GM19240 (cell line): ENCODE results near the gene LAPTM5.

Experiments used
- DNase-seq: peaks from one replicate; pipeline ENCODE4 v3.0.0; 2011; ENCODE audit warnings: low spot score; ENCODE audit not compliant: insufficient read length

LAPTM5 gene

DNA sequence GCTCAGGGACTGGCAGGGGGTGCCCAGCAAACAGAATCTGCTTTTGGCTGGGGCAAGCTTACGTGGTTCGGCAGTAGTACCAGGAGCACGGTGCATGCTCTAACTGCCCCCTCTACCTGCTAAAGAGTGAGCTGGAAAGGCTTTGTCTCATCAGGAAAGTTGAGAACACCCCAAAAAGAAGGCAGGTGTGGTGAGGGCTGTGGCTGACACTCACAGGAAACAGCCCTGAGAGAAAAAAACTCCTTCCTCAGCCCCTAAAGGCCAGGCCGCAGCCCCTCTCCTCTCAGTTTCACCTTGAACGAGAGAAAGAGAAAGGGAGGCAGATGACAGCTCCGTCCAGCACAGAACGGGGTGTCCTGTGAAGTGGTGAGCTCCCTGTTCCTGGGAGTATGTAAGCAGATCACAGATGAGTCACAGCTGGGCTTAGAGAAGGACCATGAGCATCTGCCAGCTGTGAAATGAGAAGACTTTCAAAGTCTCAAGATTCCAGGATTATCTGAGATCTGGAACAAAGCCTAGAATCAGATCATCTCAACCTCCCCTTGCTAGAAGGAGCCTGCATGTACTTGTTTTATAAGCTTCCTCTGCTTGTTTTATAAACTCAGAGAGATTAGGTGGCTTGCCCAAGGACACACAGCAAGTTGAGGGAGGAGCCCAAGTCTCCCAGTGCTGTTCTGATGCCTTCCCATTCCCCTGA lies 13.4 kb downstream of the LAPTM5 start:
- DNase-seq: peak; percentile 64

DNA sequence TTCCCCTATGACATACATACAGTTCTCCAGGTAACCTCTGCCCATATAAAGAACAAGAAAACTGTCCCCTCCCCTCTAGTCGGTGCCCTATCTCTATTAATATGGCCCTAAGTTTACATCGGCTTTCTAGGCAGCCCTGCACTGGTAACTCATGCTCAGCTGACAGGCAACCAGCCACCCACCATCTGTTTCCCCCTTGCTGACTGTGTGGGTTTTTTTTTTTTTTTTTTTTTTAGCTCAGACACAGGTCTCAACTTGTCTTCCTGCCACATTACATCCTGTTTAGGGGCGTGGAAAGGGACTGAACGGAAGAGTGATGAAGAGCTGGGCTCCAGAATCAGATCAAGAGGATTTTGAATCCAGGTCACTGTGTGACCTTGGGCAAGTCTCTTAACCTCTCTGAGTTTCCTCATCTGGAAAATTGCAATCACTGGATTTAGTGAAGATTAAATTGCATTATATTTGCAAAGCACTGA lies 14.0 kb downstream of the LAPTM5 start:
- DNase-seq: peak; percentile 84

GRCh38 chr1:30742963-30743559 lies 14.5 kb downstream of the LAPTM5 start:
- no peak for DNase-seq

DNA sequence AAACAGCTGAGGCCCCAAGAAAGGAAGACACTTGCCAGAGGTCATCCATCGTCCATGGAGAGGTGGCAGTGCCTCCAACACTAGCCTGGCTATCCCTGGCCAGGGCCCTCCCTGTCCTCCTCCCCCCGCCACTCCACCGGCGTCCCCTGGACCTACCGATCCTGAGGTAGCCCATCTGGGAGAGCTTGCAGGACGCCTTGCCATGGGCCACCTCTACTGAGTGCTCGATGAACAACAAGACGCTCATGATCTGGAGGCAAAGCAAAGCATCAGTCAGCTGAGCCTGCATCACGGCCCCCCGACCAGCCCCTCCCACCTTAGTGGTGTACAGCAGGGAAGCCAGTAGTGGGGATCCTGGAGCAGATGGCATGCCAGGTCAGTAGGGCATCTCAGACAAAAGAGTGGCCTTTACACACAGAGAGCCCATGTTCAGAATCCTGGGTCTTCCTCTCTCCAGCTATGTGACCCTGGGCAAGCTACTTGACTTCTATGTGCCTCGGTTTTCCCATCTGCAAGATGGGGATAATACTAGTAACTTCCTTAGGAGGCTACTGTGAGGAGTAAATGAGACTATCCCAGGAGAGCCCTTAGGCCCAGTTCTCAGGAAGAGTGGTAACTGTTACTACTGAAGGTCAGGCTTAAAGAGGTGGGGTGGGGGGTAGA lies 15.1 kb downstream of the LAPTM5 start:
- DNase-seq: no peak

DNA sequence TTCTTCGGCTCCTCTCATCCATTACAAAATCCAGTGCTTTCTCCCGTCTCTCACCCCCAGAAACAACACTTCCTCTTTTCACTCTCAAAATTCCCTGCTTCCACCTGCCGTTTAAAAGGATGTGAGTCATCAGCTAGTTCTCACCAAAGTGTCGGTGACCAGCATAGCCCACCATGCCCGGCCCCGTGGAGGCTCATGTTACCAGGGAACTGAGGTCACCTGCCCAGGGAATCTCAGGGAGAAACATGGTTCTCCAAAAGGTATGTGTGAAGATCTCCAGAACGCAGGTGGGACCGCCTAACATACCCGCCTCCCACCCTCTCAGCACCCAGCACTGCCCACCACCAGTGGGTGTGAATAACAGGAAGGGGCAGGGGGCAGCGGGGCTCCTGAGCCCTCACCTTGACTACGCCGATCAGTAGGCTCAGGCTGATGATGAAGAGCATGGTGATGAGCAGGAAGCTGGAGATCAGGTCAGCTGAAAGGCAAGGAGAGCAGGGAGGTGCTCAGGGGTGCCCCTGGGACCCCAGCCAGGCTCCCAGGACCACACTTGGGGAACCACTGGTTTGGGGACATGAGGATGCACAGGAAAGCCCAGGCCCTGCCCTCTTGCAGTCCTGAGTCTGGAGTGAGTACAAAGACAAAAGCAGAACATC lies 16.2 kb downstream of the LAPTM5 start:
- no peak for DNase-seq

GRCh38 chr1:30740251-30741238 lies 17.0 kb downstream of the LAPTM5 start:
- no peak for DNase-seq

DNA sequence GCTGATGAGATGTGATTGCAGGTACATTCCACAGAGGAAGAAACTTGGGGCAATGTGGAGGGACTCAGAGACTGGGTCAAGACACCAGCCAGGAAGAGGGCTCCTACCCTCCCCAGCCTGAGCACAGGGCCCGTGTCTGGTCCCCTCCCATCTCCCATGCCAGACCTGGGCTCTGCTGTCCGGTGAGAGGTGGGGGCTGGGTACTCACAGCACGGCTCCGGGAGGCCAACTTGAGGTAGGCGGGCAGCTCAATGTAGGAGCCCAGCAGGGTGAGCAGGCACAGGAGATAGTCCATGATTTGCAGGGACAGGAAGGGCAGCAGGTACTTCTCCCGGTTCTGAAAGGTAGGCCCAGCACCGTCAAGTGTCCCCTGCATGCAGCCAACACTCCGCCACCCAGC lies 18.0 kb downstream of the LAPTM5 start:
- no peak for DNase-seq

DNA sequence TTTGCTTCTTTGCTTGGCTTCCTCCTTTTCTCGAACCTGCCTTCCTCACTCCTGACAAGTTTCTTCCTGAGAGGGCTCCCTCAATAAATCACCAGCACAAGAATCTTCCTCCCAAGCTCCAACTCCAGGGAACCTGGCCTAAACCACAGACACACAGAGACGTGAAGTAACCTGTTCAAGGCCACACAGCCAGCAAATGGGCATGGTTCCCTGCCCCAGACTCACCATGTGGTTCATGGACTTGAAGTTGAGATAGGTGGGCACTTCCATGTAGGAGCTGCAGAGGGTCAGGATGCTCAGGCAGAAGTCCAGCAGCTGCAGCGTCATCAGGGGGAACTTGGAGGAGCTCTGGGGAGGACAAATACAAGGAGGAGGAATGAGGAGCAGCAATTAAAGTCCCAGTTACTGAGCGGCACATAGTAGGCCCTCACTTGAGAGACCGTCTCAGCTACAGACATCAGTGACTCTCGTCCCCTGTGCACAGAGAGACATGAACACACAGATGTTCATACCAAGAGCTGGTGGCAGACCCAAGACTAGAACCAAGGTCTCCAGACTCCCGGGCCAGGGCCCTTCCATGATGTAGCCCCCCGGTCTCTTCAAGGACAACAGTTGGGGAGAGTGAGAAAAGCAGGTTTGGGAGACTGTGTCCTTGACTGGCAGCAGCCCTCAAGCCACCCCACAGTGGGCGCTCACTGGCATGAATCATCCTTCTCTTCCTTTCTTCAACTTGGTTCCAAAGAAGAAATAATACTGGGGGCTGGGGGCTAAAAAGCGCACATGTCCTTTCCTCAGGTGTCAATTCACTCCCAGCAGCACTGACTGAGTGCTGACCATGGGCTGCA lies 18.6 kb downstream of the LAPTM5 start:
- DNase-seq: no peak

DNA sequence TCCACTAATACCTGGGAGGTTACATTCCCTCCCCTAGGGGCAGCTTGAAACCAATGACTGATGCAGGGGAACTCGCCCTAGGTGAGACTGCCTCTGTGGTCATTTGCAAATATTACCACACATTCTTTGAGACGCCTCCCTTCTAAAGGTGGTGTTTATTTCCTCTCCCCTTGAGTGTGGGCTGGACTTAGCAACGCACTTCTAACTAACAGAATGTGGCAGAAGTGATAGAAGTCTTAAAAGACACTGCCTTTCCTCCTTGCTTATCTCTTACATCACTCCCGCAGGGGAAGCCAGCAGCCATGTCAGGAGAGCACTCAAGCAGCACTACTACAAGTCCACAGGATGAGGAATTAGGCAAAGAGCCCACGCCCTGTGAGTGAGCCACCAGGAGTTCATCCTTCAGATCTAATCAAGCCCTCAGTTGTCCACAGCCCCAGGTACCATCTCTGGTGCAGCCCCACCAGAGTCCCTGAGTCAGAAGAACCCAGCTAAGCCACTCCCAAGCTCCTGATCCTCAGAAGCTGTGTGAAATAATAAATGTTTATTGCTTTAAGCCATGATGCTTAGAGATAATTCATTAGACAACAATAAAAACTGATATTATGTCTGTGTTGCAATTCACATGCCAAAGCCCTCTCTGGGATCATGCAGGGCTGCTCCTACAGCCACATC lies 19.4 kb downstream of the LAPTM5 start:
- no peak for DNase-seq

DNA sequence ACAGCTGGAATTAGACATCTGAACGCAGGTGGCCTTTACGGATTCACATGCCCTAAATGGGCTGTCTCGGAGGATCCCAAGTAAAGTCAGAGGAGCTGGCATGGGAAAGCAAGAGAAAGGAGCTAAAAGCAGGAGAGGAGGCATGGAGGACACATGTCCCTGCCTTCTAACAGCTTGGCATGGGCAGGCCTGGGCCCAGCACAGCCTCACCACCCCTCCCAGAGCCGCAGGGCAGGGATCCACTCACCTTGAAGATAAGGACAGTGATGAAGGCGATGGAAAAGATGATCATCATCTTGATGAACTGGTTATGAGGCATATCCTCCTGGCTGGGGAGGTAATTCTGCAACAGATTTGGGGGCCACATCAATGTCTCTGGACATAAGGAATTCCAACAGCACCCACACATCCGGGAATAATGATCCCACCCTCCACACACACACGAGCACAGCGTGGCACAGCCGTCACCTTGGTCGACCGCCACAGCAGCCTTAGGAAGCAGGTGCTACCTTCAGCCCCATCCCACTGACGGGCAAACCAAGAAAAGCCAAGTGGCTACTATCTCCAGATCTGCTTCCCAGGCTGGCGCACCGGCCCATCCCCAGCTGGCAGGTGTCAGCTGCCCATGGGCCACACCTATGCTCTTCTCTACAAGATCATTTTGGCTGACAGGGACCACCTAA lies 20.1 kb downstream of the LAPTM5 start:
- DNase-seq: no peak

DNA sequence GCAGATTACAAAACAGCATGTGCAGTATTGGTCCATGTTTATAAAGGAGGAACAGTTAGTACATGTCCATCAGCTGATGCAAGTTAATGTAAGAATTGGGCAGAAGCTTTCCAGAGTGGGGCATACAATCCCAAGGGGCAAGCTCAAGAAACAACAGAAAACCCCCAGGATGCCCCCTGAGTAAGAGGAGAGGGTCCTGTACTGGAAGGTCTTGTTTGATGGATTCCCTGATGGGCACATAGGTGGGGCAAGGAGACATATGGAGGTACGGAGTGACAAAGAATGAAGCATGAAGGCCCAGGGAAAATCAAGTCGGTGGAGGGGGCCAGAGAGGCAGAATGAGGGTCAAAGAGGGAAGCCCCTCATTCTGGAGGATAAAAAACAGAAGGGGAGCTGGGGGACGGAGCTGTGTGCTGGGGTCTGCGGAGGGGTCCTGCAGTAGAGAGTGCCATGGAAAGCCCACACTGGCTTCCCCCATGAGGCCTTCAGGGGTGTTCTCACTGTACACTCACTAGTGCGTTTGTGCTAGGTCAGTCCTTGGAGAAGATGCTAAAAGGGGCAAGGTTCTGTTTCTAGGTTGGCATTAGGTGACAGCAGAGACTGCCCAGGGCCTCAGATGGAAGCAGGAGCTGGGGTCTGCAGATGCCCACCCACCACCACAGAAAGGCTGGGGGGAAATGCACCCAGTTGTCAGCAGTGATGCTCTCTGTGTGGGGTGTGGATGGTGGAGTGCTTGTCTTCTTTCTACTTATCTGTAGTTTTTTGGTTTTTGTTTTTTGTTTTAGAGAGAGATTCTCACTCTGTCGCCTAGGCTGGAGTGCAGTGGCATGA lies 21.7 kb downstream of the LAPTM5 start:
- DNase-seq: no peak

DNA sequence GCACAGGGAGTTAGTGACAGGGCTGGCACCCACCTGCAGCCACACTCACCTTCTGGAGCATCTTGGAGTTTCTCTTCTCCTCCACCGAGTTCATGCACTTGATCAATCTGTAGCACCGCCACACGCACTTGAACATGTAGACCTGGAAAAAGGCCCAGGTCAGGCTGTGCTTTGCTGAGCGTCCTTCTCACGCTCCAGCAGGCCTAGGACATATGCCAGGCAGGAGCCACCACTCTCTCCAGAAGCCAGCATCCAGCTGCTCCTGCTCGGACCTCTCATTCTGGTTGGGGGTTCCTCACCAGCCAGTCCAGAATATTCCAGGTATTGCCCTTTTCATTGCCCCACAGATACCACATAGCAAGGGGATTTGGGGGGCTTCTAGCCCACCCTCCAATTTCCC lies 22.4 kb downstream of the LAPTM5 start:
- DNase-seq: no peak

- no peak for DNase-seq
Measured at GRCh38 chr1:30734580-30734979, 23.0 kb downstream of the LAPTM5 start.

GRCh38 chr1:30734106-30734505 lies 23.5 kb downstream of the LAPTM5 start:
- no peak for DNase-seq

GRCh38 chr1:30733493-30733892 lies 24.1 kb downstream of the LAPTM5 start:
- DNase-seq: no peak

- no peak for DNase-seq
Measured at GRCh38 chr1:30732277-30732996, 25.1 kb downstream of the LAPTM5 start.

DNA sequence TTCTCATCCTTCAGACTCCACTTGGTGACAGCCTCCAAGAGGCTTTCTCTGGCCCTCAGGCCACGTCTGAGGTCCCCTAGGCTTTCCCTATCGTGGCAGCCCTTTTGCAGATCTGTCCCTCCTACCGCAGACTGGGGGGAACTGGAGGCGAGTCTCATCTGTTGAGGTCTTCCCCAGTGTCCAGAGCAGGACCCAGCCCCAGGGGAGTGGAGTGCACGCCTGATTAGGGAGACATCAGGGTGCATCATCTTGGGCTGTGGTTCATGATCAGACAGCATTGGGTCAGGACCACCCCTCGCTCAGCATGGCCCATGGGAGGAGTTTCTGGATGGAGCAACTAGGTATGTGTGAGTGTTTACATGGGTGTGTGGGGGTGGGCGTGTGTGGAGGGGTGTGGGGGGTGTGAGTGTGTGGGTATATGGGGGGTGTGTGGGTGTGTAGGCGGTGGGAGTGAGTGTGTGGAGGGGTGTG lies 25.7 kb downstream of the LAPTM5 start:
- no peak for DNase-seq
